Fibroblast of skin of right quadriceps (primary cell): ENCODE measurements around the gene SS18L1.

Source experiments
- DNase-seq: peaks from one replicate; pipeline ENCODE4 v3.0.0-alpha.2; 2013

The SS18L1 gene

DNA sequence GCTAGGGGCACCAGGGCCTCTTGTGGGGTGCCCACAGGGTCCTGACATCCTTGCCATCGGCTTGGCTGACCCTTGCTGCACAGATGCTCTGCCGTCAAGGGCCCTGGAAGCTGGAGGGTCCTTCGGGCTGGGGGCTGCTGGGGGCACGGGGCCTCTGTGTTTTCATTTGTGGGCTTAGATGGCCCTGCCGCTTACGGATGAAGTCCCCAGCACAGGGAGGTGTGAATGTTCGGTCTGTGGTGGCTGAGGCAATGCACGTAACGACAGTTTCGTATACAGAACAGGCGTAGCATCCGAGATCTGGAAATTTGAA is 14.5 kb downstream of the SS18L1 start:
- DNase-seq = no peak

DNA sequence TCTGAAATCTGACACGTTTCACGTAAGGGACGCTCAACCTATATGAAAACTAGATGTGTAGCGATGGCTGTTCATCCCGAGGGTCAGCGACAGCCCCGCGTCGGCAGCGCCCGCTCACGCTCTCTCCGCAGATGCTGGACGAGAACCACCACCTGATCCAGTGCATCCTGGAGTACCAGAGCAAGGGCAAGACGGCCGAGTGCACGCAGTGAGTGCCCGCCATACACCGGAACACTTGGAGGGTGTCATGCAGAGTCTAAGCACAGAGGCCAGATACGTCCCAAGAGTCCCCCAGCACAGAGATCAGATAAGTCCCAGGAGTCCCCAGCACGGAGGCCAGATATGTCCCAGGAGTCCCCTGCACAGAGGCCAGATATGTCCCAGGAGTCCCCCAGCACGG is 15.0 kb downstream of the SS18L1 start:
- no peak for DNase-seq

DNA sequence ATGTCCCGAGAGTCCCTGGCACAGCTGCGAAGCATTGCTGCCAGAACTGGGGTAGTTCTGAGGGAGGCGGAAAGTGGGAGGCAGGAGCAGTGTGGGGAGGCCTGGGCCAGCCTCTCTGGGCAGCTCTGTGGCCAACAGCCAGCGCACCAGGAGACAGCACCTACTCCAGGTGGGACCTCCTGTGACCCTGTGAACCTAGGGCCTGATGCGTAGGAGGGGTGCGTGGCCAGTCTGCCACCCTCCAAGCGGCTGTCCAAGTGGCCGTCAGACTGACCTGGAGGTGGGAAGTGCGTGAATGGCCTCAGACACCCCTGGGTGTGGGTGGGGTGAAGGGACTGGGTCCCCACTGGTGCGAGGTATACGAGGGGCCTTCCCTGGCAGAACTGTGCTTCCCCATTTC is 15.5 kb downstream of the SS18L1 start:
- no peak for DNase-seq

DNA sequence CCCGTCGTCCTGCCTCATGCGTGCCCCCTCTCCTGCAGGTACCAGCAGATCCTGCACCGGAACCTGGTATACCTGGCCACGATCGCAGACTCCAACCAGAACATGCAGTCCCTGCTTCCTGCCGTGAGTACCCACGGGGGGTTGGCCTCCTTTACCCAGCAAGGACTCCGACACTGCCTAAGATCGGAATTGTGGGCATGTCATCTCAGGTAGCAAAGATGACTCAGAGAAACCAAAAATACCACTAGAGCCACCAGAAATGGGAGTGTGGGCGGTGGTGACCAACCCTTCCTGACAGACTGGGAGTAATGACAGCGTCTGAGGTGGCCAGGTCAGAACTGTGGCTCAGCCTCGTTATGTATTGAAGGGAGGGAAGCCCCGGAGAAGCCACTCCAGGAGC is 16.3 kb downstream of the SS18L1 start:
- peak; percentile 40 for DNase-seq

DNA sequence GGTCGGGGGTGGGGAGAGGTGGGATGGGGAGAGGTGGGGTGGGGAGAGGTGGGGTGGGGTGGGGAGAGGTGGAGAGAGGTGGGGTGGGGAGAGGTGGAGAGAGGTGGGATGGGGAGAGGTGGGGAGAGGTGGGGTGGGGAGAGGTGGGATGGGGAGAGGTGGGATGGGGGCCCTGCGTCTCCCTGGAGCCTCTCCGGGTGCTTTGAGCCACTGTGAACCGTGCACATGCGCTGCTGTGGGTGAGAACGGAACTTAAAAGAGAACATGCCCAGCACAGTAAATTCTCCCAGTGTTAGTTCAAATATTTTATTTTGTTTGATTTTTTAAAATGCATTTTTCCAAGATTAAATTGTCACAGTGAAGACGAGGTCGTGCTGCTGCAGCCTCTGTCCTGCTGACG is 16.7 kb downstream of the SS18L1 start:
- no peak for DNase-seq

DNA sequence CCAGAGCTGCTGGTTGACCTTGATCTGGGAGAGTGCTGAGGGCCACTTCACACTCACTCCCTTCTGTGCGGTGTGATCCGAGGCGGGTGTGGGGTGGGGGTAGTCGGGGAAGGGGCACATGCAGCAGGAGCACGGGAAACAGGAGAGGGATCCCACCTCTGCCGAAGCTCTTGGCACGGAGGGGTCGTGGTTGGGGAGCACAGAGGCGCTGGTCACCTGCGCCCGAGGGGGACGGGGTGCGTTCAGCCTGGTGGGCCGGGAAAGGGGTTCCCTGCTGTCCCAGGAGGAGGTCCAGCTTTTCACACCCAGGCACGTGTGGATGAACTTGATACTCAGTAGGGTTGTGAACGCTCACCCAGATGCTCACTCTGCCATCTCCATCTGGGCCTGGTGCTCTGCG is 17.3 kb downstream of the SS18L1 start:
- no peak for DNase-seq

DNA sequence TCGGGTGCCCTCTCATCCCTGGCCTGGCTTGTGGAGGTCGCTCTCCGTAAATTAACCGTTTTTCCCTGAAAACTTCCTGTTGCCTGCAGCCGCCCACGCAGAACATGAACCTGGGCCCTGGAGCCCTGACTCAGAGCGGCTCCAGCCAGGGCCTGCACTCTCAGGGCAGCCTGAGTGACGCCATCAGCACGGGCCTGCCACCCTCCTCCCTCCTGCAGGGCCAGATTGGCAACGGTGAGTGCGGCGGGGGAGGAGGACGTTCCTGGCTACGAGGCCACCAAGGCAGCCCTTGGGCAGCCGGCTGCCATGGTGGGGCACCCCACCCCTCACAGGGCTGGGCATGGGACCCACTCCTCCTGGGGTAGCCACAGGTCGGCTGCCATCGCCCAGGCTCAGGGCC is 17.8 kb downstream of the SS18L1 start:
- no peak for DNase-seq

DNA sequence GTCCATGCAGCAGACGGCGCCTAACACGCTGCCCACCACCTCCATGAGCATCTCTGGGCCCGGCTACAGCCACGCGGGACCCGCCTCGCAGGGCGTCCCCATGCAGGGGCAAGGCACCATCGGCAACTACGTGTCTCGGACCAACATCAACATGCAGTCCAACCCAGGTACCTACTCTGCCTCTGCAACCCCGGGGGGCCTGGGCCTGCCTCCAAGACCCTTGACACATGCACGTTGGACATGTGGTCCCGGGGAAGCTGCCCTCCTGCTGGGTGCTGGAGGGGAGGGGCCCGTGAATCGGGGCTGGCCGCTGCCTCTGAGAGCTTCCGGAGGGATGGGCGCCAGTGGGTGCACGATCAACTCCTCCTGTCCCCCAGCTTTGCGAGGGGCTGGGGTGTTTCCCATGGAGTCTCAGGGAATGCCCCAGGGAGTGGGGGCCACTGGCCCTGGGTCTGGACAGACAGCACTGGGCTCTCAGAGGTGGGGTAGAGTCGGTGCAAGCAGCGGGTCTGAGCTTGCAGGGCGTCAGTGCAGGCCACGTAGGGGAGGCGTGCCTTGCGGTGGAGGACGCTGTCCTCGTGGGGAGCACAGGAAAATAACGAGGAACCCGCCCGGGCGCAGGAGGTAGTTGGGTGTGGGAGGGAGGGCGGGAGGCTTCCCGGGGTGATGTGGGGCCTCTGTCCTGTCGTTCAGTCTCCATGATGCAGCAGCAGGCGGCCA is 19.4 kb downstream of the SS18L1 start:
- no peak for DNase-seq

DNA sequence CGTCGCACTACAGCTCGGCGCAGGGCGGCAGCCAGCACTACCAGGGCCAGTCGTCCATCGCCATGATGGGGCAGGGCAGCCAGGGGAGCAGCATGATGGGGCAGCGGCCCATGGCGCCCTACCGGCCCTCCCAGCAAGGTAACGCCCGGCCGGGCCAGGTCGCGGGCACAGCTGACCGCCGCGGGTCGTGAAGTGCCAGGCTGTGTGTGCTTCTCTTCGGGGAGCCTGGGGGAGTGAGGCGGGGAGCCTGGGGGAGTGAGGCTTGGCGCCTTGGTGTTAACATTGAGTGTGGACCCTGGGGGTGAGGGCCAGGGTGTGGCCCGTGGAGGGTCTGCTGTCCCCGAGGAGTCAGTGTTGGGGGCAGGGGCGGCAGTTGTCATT is 19.9 kb downstream of the SS18L1 start:
- no peak for DNase-seq

DNA sequence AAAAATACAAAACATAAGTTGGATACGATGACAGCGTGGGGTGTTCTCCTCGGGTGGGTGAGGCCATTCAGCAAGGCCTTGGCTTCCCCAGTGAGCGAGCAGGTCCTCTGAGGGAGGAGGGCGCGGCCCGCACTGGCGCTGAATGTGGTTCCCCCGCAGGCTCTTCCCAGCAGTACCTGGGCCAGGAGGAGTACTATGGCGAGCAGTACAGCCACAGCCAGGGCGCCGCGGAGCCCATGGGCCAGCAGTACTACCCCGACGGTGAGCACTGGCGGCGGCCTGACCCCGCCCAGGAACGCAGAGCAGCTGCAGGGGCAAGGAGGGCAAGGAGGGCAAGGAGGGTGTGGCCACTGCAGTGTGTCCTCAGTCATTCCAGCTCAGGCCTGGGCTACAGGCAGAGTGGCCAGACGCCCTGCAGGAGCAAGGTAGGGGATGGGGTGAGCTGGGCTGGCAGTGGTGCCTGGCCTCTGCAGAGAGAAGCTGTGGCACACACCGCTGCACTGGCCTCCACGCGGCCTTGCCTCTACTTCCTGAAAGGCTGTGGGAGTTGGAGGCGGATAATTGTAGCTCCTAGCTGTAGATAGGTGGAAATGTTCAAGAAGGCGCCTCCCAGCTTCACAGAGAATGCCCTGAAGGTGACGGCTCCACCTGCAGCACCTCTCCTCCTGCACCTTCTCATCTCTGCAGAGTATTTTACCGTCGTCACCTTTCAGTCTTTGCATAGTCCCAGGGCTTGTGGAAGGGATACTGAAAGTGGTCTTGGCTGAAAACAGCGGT is 20.6 kb downstream of the SS18L1 start:
- no peak for DNase-seq

DNA sequence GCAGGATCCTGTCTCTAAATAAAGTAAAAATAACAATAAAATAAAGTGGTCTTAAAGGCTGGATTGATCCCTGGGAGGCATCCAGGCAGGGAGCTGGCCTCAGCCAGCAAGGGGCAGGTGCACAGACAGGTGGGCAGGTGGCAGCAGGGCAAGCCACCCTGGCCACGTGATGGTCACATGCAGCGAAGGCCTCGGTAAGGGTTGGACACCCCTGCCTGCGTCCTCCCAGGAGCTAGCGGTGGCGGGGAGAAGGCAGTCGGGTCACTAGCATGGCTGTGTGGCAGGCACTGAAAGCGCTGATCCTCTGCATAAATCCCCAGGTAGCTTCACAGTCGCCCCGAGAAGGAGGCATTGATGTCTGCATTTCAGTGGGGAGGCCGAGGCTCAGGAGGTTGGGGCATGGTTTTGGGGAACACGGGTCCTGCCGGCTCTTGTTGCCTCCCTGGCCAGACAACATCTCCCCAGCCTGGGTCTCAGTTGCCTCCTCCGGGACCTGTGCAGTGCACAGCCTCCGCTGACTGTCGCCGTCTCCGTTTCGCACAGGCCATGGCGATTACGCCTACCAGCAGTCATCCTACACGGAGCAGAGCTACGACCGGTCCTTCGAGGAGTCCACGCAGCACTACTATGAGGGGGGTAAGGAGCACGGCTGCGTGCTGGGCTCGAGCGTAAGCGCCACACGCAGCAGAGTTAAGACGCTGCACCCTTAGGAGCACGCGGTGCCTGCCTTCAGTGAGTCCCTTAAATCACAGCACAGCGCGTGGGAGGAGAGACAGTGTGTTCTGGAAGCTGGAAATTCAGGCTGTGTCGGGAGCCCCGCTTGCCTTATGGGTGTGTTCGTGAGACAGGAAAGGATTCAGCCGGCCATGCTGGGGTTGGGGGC is 21.6 kb downstream of the SS18L1 start:
- DNase-seq = no peak

DNA sequence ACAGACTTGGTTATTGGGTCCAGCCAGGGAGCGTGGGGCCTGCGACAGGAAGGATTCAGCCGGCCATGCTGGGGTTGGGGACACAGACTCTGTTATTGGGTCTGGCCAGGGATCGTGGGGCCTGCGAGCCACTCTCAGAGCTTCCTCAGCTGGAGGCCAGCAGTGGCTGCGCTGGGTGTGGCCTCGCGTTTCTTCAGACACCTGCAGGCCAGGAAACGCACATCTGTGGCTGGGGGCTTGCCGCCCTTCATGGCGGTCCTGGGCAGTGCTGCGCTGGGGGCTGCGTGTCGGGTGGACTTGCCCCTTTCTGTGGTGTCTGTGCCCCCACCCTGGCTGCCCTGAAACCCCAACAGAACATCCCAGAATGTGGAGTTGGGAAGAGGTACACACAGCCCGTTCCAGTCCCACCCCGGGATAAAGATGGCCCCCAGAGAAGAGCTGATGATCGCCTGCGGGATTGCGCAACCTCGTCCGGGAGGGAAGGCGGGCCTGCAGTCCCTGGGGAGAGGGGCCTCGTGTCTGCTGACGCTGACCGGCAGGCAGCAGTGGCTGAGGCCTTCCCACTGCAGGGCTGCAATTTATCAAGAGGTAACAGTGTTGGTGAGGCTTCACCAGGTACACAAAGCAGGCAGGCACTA is 22.3 kb downstream of the SS18L1 start:
- no peak for DNase-seq

DNA sequence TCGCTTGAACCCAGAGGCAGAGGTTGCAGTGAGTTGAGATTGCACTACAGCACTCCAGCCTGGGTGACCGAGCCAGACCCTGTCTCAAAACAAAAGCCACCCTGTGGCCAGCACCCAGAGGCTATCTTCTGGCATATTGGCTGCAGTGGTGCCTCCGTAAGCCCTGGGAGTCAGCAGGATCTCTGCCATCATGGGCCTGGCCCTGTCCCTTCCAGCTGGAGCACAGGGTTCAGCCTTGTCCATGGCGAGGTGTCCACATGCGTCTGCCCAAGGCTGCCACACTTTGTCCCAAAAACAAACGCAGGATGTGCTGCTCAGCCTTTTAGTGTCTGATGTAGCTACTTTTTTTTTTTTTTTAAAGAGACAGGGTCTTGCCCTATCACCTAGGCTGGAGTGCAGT is 23.9 kb downstream of the SS18L1 start:
- DNase-seq = no peak

DNA sequence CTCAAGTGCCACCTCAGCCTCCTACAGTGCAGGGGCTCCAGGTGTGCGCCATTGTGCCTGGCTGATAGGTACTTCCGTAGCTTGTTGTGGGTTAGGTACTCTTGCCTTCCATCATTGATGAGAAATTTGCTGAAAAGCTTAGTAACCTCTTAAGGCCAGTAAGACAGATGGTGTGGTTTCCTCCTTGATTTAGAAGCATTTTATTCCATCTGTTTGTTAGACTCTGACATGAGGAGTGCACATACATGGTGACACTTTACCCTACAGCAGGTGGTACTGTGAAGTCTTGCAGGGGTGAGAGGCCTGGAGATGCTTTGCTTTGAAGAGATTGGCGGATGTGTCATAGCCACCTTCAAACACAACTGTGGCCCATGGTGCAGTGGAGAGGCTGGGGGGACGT is 24.5 kb downstream of the SS18L1 start:
- no peak for DNase-seq

DNA sequence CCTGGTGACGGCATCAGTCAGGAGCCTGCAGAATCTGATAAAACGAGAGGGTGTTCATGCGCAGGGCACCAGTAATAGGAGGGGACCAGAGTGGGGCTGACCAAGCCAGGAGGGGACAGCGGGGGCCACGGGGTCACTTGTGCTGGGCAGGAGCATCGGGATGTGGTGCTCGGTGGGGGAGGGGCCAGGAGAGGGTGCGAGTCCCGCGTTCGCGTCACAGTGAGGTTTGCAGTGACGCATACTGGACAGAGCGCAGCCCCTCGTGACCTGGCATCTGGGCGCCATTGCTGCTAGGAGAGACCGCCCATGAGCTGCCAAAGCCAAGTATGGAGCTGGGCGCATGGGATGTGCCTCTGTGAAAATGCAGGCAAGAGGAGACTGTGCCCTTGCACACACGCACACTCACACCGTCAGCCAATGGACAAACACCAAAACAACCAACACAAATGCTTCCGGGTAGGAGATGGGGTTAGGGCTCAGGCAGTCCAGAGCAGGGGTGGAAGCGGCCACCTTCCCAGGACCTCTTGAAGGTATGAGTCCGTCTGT is 25.4 kb downstream of the SS18L1 start:
- DNase-seq = no peak

DNA sequence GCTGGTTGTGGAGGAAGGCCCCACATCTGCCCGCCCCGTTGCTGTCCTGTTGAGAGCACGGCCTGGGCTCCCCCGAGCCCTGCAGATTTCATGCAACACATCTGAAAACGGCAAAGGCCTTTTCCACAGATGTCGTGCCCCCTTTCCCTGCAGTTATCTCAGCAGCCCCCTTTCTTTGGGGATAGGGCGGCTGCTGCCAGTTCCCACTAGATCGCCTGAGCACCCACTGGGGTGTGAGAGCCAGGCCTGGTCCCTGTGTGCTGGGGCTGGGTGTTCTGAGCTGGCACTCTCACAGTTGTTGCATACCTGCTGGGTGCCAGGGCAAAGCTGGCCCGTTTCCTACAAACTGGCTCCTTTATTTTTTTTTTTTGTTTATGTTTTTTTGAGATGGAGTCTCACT is 27.0 kb downstream of the SS18L1 start:
- no peak for DNase-seq

DNA sequence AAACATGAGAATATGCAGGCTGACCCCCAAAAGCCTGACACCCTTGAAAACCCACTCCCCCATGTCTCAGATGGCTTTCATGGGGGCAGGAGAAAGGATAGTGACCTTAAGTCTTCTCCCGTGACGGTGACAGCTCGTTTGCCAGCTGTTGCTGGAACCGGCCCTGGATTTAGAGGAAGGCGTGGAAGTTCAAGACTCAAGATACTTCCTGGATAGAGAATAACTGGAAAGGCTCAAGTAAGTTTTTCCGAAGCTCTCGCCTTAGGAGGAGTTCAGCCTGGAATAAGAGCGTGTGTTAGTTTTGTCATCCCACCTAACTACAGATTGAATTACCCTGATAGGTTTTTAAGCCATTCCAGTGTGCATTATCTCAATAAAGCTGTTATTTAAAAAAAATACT is 27.7 kb downstream of the SS18L1 start:
- DNase-seq = no peak

DNA sequence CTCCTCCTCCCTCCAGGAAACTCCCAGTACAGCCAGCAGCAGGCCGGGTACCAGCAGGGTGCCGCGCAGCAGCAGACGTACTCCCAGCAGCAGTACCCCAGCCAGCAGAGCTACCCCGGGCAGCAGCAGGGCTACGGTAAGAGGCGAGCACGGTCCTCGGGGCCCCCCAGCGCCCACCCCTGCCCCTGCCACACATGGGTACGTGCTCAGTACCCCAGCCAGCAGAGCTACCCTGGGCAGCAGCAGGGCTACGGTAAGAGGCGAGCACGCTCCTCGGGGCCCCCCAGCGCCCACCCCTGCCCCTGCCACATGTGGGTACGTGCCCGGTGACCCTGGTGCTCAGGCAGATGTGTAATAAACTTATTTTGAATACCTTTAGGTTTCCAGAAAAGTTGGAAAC is 29.1 kb downstream of the SS18L1 start:
- no peak for DNase-seq

DNA sequence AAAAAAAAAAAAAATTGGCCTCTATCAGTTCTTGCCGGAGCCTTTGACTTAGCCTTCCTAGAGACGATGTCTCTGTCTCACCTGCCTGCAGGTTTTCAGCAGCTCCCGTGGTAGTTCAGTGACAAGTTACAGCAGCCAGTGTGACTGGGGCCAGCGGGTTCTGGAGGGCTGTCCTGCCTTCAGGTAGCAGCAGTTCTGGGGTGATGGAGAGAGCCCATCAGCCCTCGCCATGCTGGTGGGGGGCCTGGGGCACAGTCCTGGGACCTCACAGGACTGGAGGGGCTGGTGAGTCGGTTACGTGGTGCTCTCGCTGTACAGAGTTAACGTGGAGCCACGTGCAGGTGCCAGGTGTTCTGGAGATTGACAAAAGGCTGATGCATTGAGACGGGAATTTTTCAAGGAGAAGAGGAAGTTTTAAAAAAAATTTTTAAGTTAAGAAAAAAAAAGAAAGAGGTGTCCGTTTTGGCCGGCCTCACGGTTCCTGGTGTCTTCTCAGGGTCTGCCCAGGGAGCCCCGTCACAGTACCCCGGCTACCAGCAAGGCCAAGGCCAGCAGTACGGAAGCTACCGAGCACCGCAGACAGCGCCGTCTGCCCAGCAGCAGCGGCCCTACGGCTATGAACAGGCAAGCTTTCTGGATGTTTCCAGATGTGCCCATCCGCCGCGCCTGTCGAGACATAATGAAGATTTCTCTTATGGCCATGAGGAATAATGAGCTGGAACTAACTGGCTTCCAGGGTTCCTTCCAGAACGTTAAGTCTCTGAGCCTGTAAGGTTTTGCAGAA is 30.6 kb downstream of the SS18L1 start:
- DNase-seq = no peak

DNA sequence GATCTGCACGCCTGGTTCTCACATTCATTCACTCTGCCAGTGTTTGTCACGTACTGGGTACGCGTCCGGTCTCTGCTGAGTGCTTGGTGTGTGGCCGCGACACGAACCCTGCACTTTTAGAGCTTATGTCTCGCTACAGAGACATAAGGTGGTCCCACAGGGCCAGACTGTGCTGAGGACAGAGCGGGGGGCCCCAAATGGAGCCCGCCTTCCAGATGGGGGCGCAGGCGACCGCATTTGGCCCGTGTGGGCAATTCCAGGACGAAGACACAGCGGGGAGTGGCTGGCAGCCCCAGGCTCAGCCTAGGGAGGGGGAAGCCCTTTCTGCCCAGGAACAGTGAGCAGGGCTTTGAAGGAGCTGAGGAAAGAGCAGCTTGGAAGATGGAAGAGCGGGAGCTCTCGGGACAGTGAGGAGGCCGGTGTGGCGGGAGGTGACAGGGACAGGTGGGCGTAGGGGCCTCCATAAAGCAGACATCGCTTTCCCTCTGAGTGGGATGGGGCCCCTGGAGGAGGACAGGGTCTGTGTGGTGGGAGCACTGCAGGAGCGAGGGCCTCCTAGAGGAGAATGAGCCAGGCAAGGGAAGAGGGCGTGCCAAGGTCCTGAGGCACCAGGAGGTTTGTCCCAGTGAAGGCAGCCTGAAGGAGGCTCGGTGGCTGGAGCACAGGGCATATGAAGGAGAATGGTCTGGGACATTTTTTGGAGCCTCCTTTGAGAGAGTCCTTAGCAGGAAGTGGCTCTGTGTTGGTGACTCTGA is 31.5 kb downstream of the SS18L1 start:
- no peak for DNase-seq

DNA sequence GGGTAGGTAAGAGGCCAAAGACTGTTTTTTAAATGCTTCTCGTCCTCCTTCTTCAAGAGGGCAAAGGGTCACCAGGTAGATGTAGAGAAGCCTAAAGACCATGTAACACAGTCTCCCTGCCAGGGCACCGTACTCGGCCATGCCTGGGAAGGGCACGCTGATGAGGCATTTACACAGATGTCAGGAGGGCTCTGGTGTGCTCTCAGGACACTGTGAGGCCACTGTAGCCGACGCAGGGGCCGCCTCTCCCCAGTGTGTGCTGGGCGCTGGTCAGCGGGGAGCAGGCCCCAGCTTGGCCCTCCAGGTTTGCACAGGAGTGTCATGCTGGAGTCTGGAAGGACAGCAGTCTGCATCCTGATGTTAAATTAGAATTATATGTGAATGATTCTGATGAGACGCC is 32.1 kb downstream of the SS18L1 start:
- DNase-seq = no peak

DNA sequence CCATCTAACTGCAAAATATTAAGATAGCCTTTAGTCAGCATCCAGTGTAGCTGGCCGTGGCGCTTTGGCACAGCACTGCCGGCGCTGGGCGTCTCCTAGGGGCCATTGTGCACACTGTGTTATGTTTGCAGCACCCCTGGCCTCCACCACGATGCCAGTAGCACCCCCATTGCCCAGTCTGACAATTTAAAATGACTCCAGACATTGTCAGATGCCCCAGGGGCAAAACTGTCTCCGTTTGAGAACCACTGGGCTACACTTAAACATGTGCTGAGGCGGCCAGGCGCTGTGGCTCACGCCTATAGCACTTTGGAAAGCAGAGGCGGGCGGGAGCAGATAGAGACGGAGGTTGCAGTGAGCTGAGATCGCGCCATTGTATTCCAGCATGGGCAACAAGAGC is 33.3 kb downstream of the SS18L1 start:
- DNase-seq = no peak
